ENCODE measurements around the gene EEF1AKMT3.

EEF1AKMT3 gene

GRCh38 chr12:57758552-57759359 lies 13.7 kb upstream of the EEF1AKMT3 start:
- no peak for DNase-seq
- peaks cover 0 to 29% of the 10 kb centered on the region in 2 donors for H3K27me3 ChIP-seq
- peaks cover 0 to 18% (median 8%) of the 10 kb centered on the region in 4 donors for H3K4me1 ChIP-seq
- intact Hi-C loops (cut with DNase I; ENCODE audit: low total_unique reads): no loop called here
- TF ChIP-seq CTCF (IDR thresholded peaks at IDR 0.05): no peak
- H3K36me3 ChIP-seq: peaks cover 0 to 14% (median 12%) of the 10 kb centered on the region in 3 donors
- H3K27ac ChIP-seq: no peak overlapping the region
- no peaks in the 10 kb centered on the region for H3K9me3 ChIP-seq
- no peak overlapping the region for H3K4me3 ChIP-seq

GRCh38 chr12:57759360-57759980 lies 12.9 kb upstream of the EEF1AKMT3 start:
- intact Hi-C loops (cut with DNase I; ENCODE audit: low total_unique reads): no loop called here
- H3K36me3 ChIP-seq: peaks cover 0 to 14% (median 12%) of the 10 kb centered on the region in 3 donors
- TF ChIP-seq CTCF (IDR thresholded peaks at IDR 0.05): no peak
- peaks cover 0 to 36% of the 10 kb centered on the region in 2 donors for H3K27me3 ChIP-seq
- H3K4me3 ChIP-seq: no peak overlapping the region
- peaks cover 0 to 14% (median 7%) of the 10 kb centered on the region in 4 donors for H3K4me1 ChIP-seq
- H3K27ac ChIP-seq: no peak overlapping the region
- no peak for DNase-seq
- no peaks in the 10 kb centered on the region for H3K9me3 ChIP-seq

GRCh38 chr12:57760347-57760982 lies 11.9 kb upstream of the EEF1AKMT3 start:
- no peak overlapping the region for H3K4me3 ChIP-seq
- intact Hi-C loops (cut with DNase I; ENCODE audit: low total_unique reads): no loop called here
- no peak overlapping the region for H3K27ac ChIP-seq
- H3K4me1 ChIP-seq: peaks cover 0 to 19% (median 14%) of the 10 kb centered on the region in 4 donors
- H3K27me3 ChIP-seq: peaks cover 0 to 46% of the 10 kb centered on the region in 2 donors
- TF ChIP-seq CTCF (IDR thresholded peaks at IDR 0.05): no peak
- H3K9me3 ChIP-seq: no peaks in the 10 kb centered on the region
- H3K36me3 ChIP-seq: peaks cover 0 to 14% (median 12%) of the 10 kb centered on the region in 3 donors
- no peak for DNase-seq

- Histone ChIP-seq H3K27me3 (peaks cover 0 to 54% of the 10 kb centered on the region in 2 donors), H3K4me3 (no peak overlapping the region), H3K36me3 (peaks cover 0 to 14% (median 12%) of the 10 kb centered on the region in 3 donors), H3K9me3 (no peaks in the 10 kb centered on the region), H3K4me1 (peaks cover 0 to 22% (median 21%) of the 10 kb centered on the region in 4 donors), H3K27ac (no peak overlapping the region)
- peak in 1 of 2 donors; percentile 13 for DNase-seq
- intact Hi-C loops (cut with DNase I; ENCODE audit: low total_unique reads): no loop called here
- TF ChIP-seq CTCF (IDR thresholded peaks at IDR 0.05): no peak
Observed at GRCh38 chr12:57761391-57761998, 10.9 kb upstream of the EEF1AKMT3 start.

GRCh38 chr12:57762463-57762862 lies 10.0 kb upstream of the EEF1AKMT3 start:
- Histone ChIP-seq H3K27me3 (peaks cover 0 to 54% of the 10 kb centered on the region in 2 donors), H3K36me3 (peaks cover 0 to 14% (median 12%) of the 10 kb centered on the region in 3 donors)

More at GRCh38 chr12:57762463-57762862, 10.0 kb upstream of the EEF1AKMT3 start:
- DNase-seq: no peak
- H3K27ac ChIP-seq: no peak overlapping the region
- H3K9me3 ChIP-seq: no peaks in the 10 kb centered on the region
- H3K4me3 ChIP-seq: no peak overlapping the region
- H3K4me1 ChIP-seq: peaks cover 0 to 31% (median 29%) of the 10 kb centered on the region in 4 donors
- intact Hi-C loops (cut with DNase I; ENCODE audit: low total_unique reads): no loop called here
- no peak for TF ChIP-seq CTCF (IDR thresholded peaks at IDR 0.05)
